ENCODE measurements around the gene KRTAP4-7. TPM values are rescaled to one million over a fixed set of nuclear protein-coding genes. Genes with fewer than 3 reads are reported as not detected.
"Not testable (repeated sequence)": the region's sequence is repeated elsewhere in the genome, so short reads cannot be mapped to it uniquely, and the experiment has no call there.

KRTAP4-7 gene
- total RNA-seq, 1 experiment from 2014 or later = not detected

- H3K27ac ChIP-seq (ENCODE audit: low read depth, low read length); H3K4me3 ChIP-seq (replicated peaks in 1 of 2; ENCODE audit: low read depth in 1 of 2, low read length in 2 of 2); H3K4me2 ChIP-seq (ENCODE audit: low read length); intact Hi-C loops (cut with micrococcal nuclease); H3K36me3 ChIP-seq (ENCODE audit: control insufficient read depth in 1 of 2, insufficient read depth in 2 of 2, low read length in 2 of 2); POLR2A ChIA-PET; RAD21 ChIA-PET (ENCODE audit: low non-redundant PET in 1 of 2, low total read pairs in 2 of 2, uncharacterized antibody in 2 of 2, unreplicated experiment in 2 of 2); BruUV-seq (replicated peaks); H3K9me2 ChIP-seq (ENCODE audit: insufficient read depth); ATAC-seq; CTCF ChIA-PET; H3K9me3 ChIP-seq (ENCODE audit: control insufficient read depth in 1 of 2, insufficient read depth in 1 of 2, low read depth in 1 of 2, low read length in 2 of 2); H4K20me1 ChIP-seq (ENCODE audit: insufficient read depth); H2AFZ ChIP-seq (ENCODE audit: low read depth, low read length, poor library complexity, severe bottlenecking); H3K27me3 ChIP-seq (ENCODE audit: insufficient read depth, low read length); H3K9ac ChIP-seq (ENCODE audit: low read length); DNase-seq (ENCODE audit: low read depth, low spot score); H3K79me2 ChIP-seq (ENCODE audit: insufficient read depth, low read length): not testable (repeated sequence)
- H3K4me1 ChIP-seq (ENCODE audit: control insufficient read depth in 1 of 2, insufficient read depth in 2 of 2, low read length in 2 of 2) = peaks cover 0 to 32% of the 10 kb centered on the region in 2 experiments; a peak in 2 of 4 replicates
These were observed 36.0 kb downstream of the KRTAP4-7 start for GRCh38 chr17:41119696-41120690.

GRCh38 chr17:41121742-41122141, 37.8 kb downstream of the KRTAP4-7 start:
- Histone ChIP-seq H3K36me3 (ENCODE audit: control insufficient read depth in 1 of 2, insufficient read depth in 2 of 2, low read length in 2 of 2) (no peaks in the 10 kb centered on the region), H3K27me3 (ENCODE audit: insufficient read depth, low read length) (no peaks in the 10 kb centered on the region), H3K4me2 (ENCODE audit: low read length) (no peak overlapping the region), H2AFZ (ENCODE audit: low read depth, low read length, poor library complexity, severe bottlenecking) (no peak overlapping the region), H3K9ac (ENCODE audit: low read length) (no peak overlapping the region), H3K4me1 (ENCODE audit: control insufficient read depth in 1 of 2, insufficient read depth in 2 of 2, low read length in 2 of 2) (peaks cover 0 to 34% of the 10 kb centered on the region in 2 experiments; a peak in 2 of 4 replicates), H3K9me2 (ENCODE audit: insufficient read depth) (no peaks in the 10 kb centered on the region), H3K27ac (ENCODE audit: low read depth, low read length) (no peak overlapping the region), H3K9me3 (ENCODE audit: control insufficient read depth in 1 of 2, insufficient read depth in 1 of 2, low read depth in 1 of 2, low read length in 2 of 2) (peaks cover 0 to 14% of the 10 kb centered on the region in 2 experiments; a peak in 1 of 4 replicates), H3K79me2 (ENCODE audit: insufficient read depth, low read length) (no peaks in the 10 kb centered on the region), H4K20me1 (ENCODE audit: insufficient read depth) (no peaks in the 10 kb centered on the region), H3K4me3 (replicated peaks in 1 of 2; ENCODE audit: low read depth in 1 of 2, low read length in 2 of 2) (no peak overlapping the region)
- DNase-seq (ENCODE audit: low read depth, low spot score) (no peak), ATAC-seq (no peak)
- no TSS peak for BruUV-seq (replicated peaks)
- POLR2A ChIA-PET = no interaction called here
- RAD21 ChIA-PET (ENCODE audit: low non-redundant PET in 1 of 2, low total read pairs in 2 of 2, uncharacterized antibody in 2 of 2, unreplicated experiment in 2 of 2) = no interaction called here
- CTCF ChIA-PET = no interaction called here
- intact Hi-C loops (cut with micrococcal nuclease) = no loop called here
- no peak for TF ChIP-seq EZH2 (IDR thresholded peaks at IDR 0.05)
- TF ChIP-seq CEBPB (IDR thresholded peaks at IDR 0.05; ENCODE audit: low read depth) = no peak
- no peak for TF ChIP-seq YY1 (IDR thresholded peaks at IDR 0.05; ENCODE audit: extremely low read depth, insufficient replicate concordance, low read depth, low read length)
- TF ChIP-seq POLR2AphosphoS5 (IDR thresholded peaks at IDR 0.05; ENCODE audit: low read depth, low read length) = no peak
- TF ChIP-seq FOSL1 (IDR thresholded peaks at IDR 0.05; ENCODE audit: low read depth) = no peak
- TF ChIP-seq JUND (IDR thresholded peaks at IDR 0.05) = no peak
- TF ChIP-seq ZBTB33 (IDR thresholded peaks at IDR 0.05; ENCODE audit: extremely low read depth, insufficient replicate concordance, low read length) = no peak
- no peak for TF ChIP-seq RAD21 (IDR thresholded peaks at IDR 0.05; ENCODE audit: low read depth)
- no peak for TF ChIP-seq MAX (IDR thresholded peaks at IDR 0.05)
- TF ChIP-seq CTCF (IDR thresholded peaks at IDR 0.05 in 2 of 3, conservative IDR thresholded peaks at IDR 0.05 in 1 of 3; ENCODE audit: borderline replicate concordance in 1 of 3, insufficient read depth in 1 of 3, low read depth in 2 of 3, low read length in 2 of 3) = no peak
- no peak for TF ChIP-seq EGR1 (IDR thresholded peaks at IDR 0.05; ENCODE audit: low read depth)
- TF ChIP-seq ZFX (IDR thresholded peaks at IDR 0.05) = no peak
- no peak for TF ChIP-seq CBX3 (IDR thresholded peaks at IDR 0.05; ENCODE audit: low read depth)
- TF ChIP-seq SRF (IDR thresholded peaks at IDR 0.05; ENCODE audit: low read depth) = no peak
- TF ChIP-seq SIN3A (IDR thresholded peaks at IDR 0.05; ENCODE audit: low read depth) = no peak
- TF ChIP-seq EZH2phosphoT487 (IDR thresholded peaks at IDR 0.05; ENCODE audit: borderline replicate concordance) = no peak

All from HCT116 (cell line).